GM23338 (cell line): Measurements from ENCODE around the gene CLSTN2. TPM values are rescaled to one million over a fixed set of nuclear protein-coding genes. Genes with fewer than 3 reads are reported as not detected.

Source experiments
- ATAC-seq: fragments of 200-7000 bp; cut with Tn5 transposase; 3 replicates; pipeline ENCODE4 v1.9.1; 2020
- DNase-seq: peaks from one replicate; pipeline ENCODE4 v3.0.0-alpha.2; 2015; ENCODE audit warnings: low spot score
- H2AFZ ChIP-seq: fragments of 200-600 bp; sonication (generic); 2 replicates; pipeline ENCODE4 v1.8.0; 2016; ENCODE audit warnings: antibody characterized with exemption, mild to moderate bottlenecking, moderate library complexity
- H3F3A ChIP-seq: fragments of 200-600 bp; sonication (generic); replicated peaks from 2 replicates; pipeline ENCODE4 v1.8.0; 2017; ENCODE audit warnings: antibody characterized with exemption, mixed run types, low read depth
- H3K27ac ChIP-seq: fragments of 200-600 bp; sonication (generic); 2 replicates; pipeline ENCODE4 v1.6.1; 2016; ENCODE audit warnings: low read depth
- H3K27me3 ChIP-seq: fragments of 200-600 bp; sonication (generic); 2 replicates; pipeline ENCODE4 v1.8.0; 2016; ENCODE audit warnings: mild to moderate bottlenecking, mixed run types, moderate library complexity; ENCODE audit not compliant: insufficient read depth
- H3K36me3 ChIP-seq: fragments of 200-600 bp; sonication (generic); 2 replicates; pipeline ENCODE4 v1.8.0; 2016; ENCODE audit warnings: mild to moderate bottlenecking; ENCODE audit not compliant: insufficient read depth
- H3K4me1 ChIP-seq: fragments of 200-600 bp; sonication (generic); 2 replicates; pipeline ENCODE4 v1.8.0; 2016; ENCODE audit warnings: mild to moderate bottlenecking, moderate library complexity; ENCODE audit not compliant: insufficient read depth
- H3K4me2 ChIP-seq: fragments of 200-600 bp; sonication (generic); 2 replicates; pipeline ENCODE4 v1.7.1; 2017; ENCODE audit warnings: mixed run types
- H3K4me3 ChIP-seq: fragments of 200-600 bp; sonication (generic); 2 replicates; pipeline ENCODE4 v1.6.1; 2016; ENCODE audit warnings: mixed run types
- H3K79me2 ChIP-seq: fragments of 200-600 bp; sonication (generic); replicated peaks from 2 replicates; pipeline ENCODE4 v1.8.0; 2017; ENCODE audit warnings: mild to moderate bottlenecking; ENCODE audit not compliant: insufficient read depth
- H3K9me2 ChIP-seq: fragments of 200-600 bp; sonication (generic); 2 replicates; pipeline ENCODE4 v1.8.0; 2017; ENCODE audit not compliant: insufficient read depth
- H4K20me1 ChIP-seq: fragments of 200-600 bp; sonication (generic); replicated peaks from 2 replicates; pipeline ENCODE4 v1.8.0; 2017; ENCODE audit warnings: mild to moderate bottlenecking; ENCODE audit not compliant: insufficient read depth
- H3K27ac Mint-ChIP-seq: 2 replicates; pipeline ENCODE4 v1.8.0; 2020; ENCODE audit warnings: inconsistent platforms, mild to moderate bottlenecking, moderate library complexity, mixed read lengths
- H3K27me3 Mint-ChIP-seq: 3 replicates; pipeline ENCODE4 v1.8.0; 2022; ENCODE audit warnings: low read depth, mild to moderate bottlenecking, moderate library complexity, mixed read lengths, inconsistent platforms; ENCODE audit not compliant: insufficient read depth, poor library complexity
- H3K36me3 Mint-ChIP-seq: 3 replicates; pipeline ENCODE4 v1.8.0; 2021; ENCODE audit warnings: low read depth, mild to moderate bottlenecking, inconsistent platforms, moderate library complexity, mixed read lengths
- H3K4me1 Mint-ChIP-seq: 3 replicates; pipeline ENCODE4 v1.8.0; 2020; ENCODE audit warnings: mild to moderate bottlenecking, inconsistent platforms, mixed read lengths
- H3K4me3 Mint-ChIP-seq: 3 replicates; pipeline ENCODE4 v1.8.0; 2021; ENCODE audit warnings: moderate library complexity, mild to moderate bottlenecking, inconsistent platforms, mixed read lengths
- H3K9me3 Mint-ChIP-seq: 3 replicates; pipeline ENCODE4 v1.8.0; 2020; ENCODE audit warnings: moderate library complexity, mild to moderate bottlenecking, inconsistent platforms, mixed read lengths
- CREB1 ChIP-seq: fragments of 250-450 bp; sonication (Bioruptor Pico); IDR thresholded peaks from 2 replicates; pipeline ENCODE4 v1.5.0; 2020; ENCODE audit warnings: low read depth, mild to moderate bottlenecking, moderate library complexity
- CTCF ChIP-seq, 2 experiments: fragments of 200-600 bp in 1 of 2; sonication (generic) in 1 of 2; conservative IDR thresholded peaks; 2 replicates each; pipeline versions ENCODE4 v1.5.1 to v1.6.1; 2016 to 2017; ENCODE audit warnings: antibody characterized with exemption in 2 of 2, low read depth in 2 of 2, mild to moderate bottlenecking in 2 of 2, moderate library complexity in 1 of 2
- ETS1 ChIP-seq: IDR thresholded peaks from 2 replicates; pipeline ENCODE4 v1.6.1; 2016; ENCODE audit warnings: antibody characterized with exemption
- EZH2 ChIP-seq: fragments of 200-600 bp; sonication (generic); IDR thresholded peaks from one replicate; pipeline ENCODE4 v1.8.0; 2017; ENCODE audit warnings: antibody characterized with exemption, mild to moderate bottlenecking, low read depth; ENCODE audit not compliant: unreplicated experiment
- EZH2phosphoT487 ChIP-seq: fragments of 200-600 bp; sonication (generic); IDR thresholded peaks from one replicate; pipeline ENCODE4 v1.8.1; 2018; ENCODE audit warnings: antibody characterized with exemption; ENCODE audit not compliant: unreplicated experiment
- JUNB ChIP-seq: IDR thresholded peaks from one replicate; pipeline ENCODE4 v1.6.1; 2016; ENCODE audit warnings: antibody characterized with exemption; ENCODE audit not compliant: unreplicated experiment
- NANOG ChIP-seq: IDR thresholded peaks from 2 replicates; pipeline ENCODE4 v1.6.1; 2016; ENCODE audit warnings: antibody characterized with exemption, borderline replicate concordance
- REST ChIP-seq: IDR thresholded peaks from one replicate; pipeline ENCODE4 v1.6.1; 2018; ENCODE audit warnings: antibody characterized with exemption; ENCODE audit not compliant: unreplicated experiment
- STAT1 ChIP-seq: IDR thresholded peaks from one replicate; pipeline ENCODE4 v1.6.1; 2016; ENCODE audit warnings: antibody characterized with exemption; ENCODE audit not compliant: unreplicated experiment
- ZNF114 ChIP-seq: fragments of 250-450 bp; sonication (Bioruptor Pico); IDR thresholded peaks from 2 replicates; pipeline ENCODE4 v1.5.0; 2020; ENCODE audit warnings: mild to moderate bottlenecking, moderate library complexity
- ZNF331 ChIP-seq: fragments of 250-450 bp; sonication (Bioruptor Pico); IDR thresholded peaks from 2 replicates; pipeline ENCODE4 v1.5.0; 2020; ENCODE audit warnings: low read depth, mild to moderate bottlenecking, moderate library complexity
- ZNF462 ChIP-seq: fragments of 250-450 bp; sonication (Bioruptor Pico); IDR thresholded peaks from 2 replicates; pipeline ENCODE4 v1.5.0; 2020; ENCODE audit warnings: mild to moderate bottlenecking, moderate library complexity
- polyA plus RNA-seq: library from polyadenylated mRNA; unstranded; fragments of >200 nt; fragmentation: Nextera tagmentation; extraction: Ambion mirVana; gene quantifications from 2 replicates; pipeline ENCODE4 v1.2.1, GENCODE V29; 2016
- total RNA-seq: library from RNA; depleted of rRNA; stranded (reverse); fragments of >200 nt; shearing (Covaris generic); gene quantifications from 2 replicates; pipeline ENCODE4 v1.2.3, GENCODE V29; 2014

Gene CLSTN2
- total and polyA plus RNA-seq, 2 experiments from 2014 or later: 0.11 to 0.83 TPM

GRCh38 chr3:140386357-140387100, 451.5 kb downstream of the CLSTN2 start:
- H3K9me2 ChIP-seq: 0 out of 2 replicates have a peak, but pooled peaks cover 8% of the 10 kb centered on the region
- H3K4me1 Mint-ChIP-seq: peaks cover 11% of the 10 kb centered on the region; the same call in 2 of the 3 replicates
- no peak for DNase-seq
- 0 out of 2 replicates have a peak overlapping the region, but pooled peaks have one; percentile 47 for H2AFZ ChIP-seq
- H3K27me3 Mint-ChIP-seq: no peaks in the 10 kb centered on the region
- H4K20me1 ChIP-seq: no peaks in the 10 kb centered on the region
- H3K36me3 Mint-ChIP-seq: no peaks in the 10 kb centered on the region
- no peaks in the 10 kb centered on the region for H3K9me3 Mint-ChIP-seq
- no peak overlapping the region for H3K4me3 Mint-ChIP-seq
- no peaks in the 10 kb centered on the region for H3K79me2 ChIP-seq
- H3K27me3 ChIP-seq: no peaks in the 10 kb centered on the region
- no peak overlapping the region for H3K4me3 ChIP-seq
- no peak for ATAC-seq
- H3K36me3 ChIP-seq: no peaks in the 10 kb centered on the region
- no peak for TF ChIP-seq EZH2phosphoT487
- no peak for TF ChIP-seq EZH2
- TF ChIP-seq ETS1: no peak
- no peak for TF ChIP-seq CREB1
- TF ChIP-seq ZNF114 (CRISPR knock-in tag): no peak
- no peak for TF ChIP-seq CTCF (conservative IDR thresholded peaks at IDR 0.05; ENCODE audit: low read depth in 2 of 2)
- no peak for TF ChIP-seq STAT1
- no peak for TF ChIP-seq ZNF331
- TF ChIP-seq REST: no peak
- no peak for TF ChIP-seq ZNF462 (CRISPR knock-in tag)
- TF ChIP-seq NANOG: no peak
- TF ChIP-seq JUNB: no peak
- H3K4me1 ChIP-seq: no peaks in the 10 kb centered on the region
- H3K27ac Mint-ChIP-seq: no peak overlapping the region; the same call in 1 of the 2 replicates
- H3K4me2 ChIP-seq: no peak overlapping the region
- no peaks in the 10 kb centered on the region for H3F3A ChIP-seq
- no peak overlapping the region for H3K27ac ChIP-seq
